ENCODE results near the gene PRPF8. TPM values are rescaled to one million over a fixed set of nuclear protein-coding genes. Genes with fewer than 3 reads are reported as not detected.

Gene PRPF8
- total and polyA plus RNA-seq, 2 of the 13 experiments (the other 11 are each of a cell fraction or from before 2014, with no cell fraction given), result 112 to 179 TPM

GRCh38 chr17:1606352-1606985, 78.2 kb downstream of the PRPF8 start (continued):
- TF ChIP-seq TERF1 (CRISPR knock-in tag; IDR thresholded peaks at IDR 0.05) (no peak), ZSCAN21 (CRISPR knock-in tag; IDR thresholded peaks at IDR 0.05; ENCODE audit: borderline replicate concordance) (no peak), ZFAT (CRISPR knock-in tag; conservative IDR thresholded peaks at IDR 0.05) (no peak), ZNF883 (CRISPR knock-in tag; IDR thresholded peaks at IDR 0.05; ENCODE audit: not compliant biosample characterization) (peak; percentile 37), ZUFSP (CRISPR knock-in tag; IDR thresholded peaks at IDR 0.05; ENCODE audit: borderline replicate concordance) (no peak), CEBPB (IDR thresholded peaks at IDR 0.05; ENCODE audit: borderline replicate concordance, low read depth, low read length) (no peak), ZNF547 (CRISPR knock-in tag; IDR thresholded peaks at IDR 0.05) (no peak), ZNF543 (CRISPR knock-in tag; IDR thresholded peaks at IDR 0.05) (peak; percentile 63; the same call in 1 of the 2 replicates), ZMAT5 (CRISPR knock-in tag; IDR thresholded peaks at IDR 0.05; ENCODE audit: borderline replicate concordance, low read depth) (no peak), SIN3B (IDR thresholded peaks at IDR 0.05; ENCODE audit: low read length) (no peak), HNRNPK (IDR thresholded peaks at IDR 0.05; ENCODE audit: low read depth, low read length, poor library complexity, severe bottlenecking) (no peak), ZNF709 (CRISPR knock-in tag; IDR thresholded peaks at IDR 0.05) (no peak), PHF8 (CRISPR knock-in tag; IDR thresholded peaks at IDR 0.05) (no peak; the same call in 1 of the 2 replicates), SIN3A (IDR thresholded peaks at IDR 0.05; ENCODE audit: borderline replicate concordance, low read depth, low read length) (no peak), SNAI1 (CRISPR knock-in tag; IDR thresholded peaks at IDR 0.05; ENCODE audit: borderline replicate concordance) (no peak), ZBED4 (CRISPR knock-in tag; IDR thresholded peaks at IDR 0.05; ENCODE audit: borderline replicate concordance) (no peak), NONO (IDR thresholded peaks at IDR 0.05) (no peak), NONO (CRISPR knock-in tag; conservative IDR thresholded peaks at IDR 0.05) (no peak; the same call in 1 of the 2 replicates), ZFY (CRISPR knock-in tag; IDR thresholded peaks at IDR 0.05) (no peak; the same call in 1 of the 2 replicates), CENPBD1 (CRISPR knock-in tag; IDR thresholded peaks at IDR 0.05; ENCODE audit: borderline replicate concordance, low read depth) (no peak)
